Measurements from ENCODE around the gene ABCA8.

DNA sequence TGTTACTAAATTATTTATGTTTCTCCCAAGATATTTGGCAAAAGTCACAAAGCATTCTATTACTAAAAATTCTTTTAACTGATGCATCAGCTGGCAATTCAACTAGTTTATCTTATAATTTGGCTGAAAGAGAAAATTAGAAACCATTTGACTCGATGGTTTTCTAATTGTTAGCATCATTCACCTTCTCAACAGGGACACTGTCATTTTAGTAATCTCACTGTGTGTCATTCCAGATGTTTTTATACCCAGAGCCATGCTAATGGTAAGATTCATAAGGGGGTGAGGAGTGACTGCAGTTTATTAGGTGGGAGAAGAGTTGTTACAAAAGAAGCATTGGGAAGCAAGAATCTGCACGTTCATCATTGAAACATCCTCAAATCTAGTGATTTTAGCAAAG lies 124.9 kb downstream of the ABCA8 start:
- TF ChIP-seq, protein P1, sequence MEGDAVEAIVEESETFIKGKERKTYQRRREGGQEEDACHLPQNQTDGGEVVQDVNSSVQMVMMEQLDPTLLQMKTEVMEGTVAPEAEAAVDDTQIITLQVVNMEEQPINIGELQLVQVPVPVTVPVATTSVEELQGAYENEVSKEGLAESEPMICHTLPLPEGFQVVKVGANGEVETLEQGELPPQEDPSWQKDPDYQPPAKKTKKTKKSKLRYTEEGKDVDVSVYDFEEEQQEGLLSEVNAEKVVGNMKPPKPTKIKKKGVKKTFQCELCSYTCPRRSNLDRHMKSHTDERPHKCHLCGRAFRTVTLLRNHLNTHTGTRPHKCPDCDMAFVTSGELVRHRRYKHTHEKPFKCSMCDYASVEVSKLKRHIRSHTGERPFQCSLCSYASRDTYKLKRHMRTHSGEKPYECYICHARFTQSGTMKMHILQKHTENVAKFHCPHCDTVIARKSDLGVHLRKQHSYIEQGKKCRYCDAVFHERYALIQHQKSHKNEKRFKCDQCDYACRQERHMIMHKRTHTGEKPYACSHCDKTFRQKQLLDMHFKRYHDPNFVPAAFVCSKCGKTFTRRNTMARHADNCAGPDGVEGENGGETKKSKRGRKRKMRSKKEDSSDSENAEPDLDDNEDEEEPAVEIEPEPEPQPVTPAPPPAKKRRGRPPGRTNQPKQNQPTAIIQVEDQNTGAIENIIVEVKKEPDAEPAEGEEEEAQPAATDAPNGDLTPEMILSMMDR (IDR thresholded peaks at IDR 0.05): no peak
- no peak for TF ChIP-seq POLR2AphosphoS5 (IDR thresholded peaks at IDR 0.05)
